Keratinocyte (primary cell): ENCODE data around the gene RNF6. TPM values are rescaled to one million over a fixed set of nuclear protein-coding genes. Genes with fewer than 3 reads are reported as not detected.

Experiments
- DNase-seq: peaks from one replicate; pipeline ENCODE4 v3.0.0-alpha.2; 2011; ENCODE audit warnings: low read depth, missing footprints, low spot score
- FAIRE-seq: peaks from 2 replicates; lab custom pipeline; 2011; peaks lifted over from hg19 to GRCh38; lab: Jason Lieb, UNC
- H2AFZ ChIP-seq: 2 replicates; pipeline ENCODE4 v1.6.0; 2012; ENCODE audit warnings: low read length, control low read depth, inconsistent platforms; ENCODE audit not compliant: control insufficient read depth
- H3K27ac ChIP-seq: 2 replicates; pipeline ENCODE4 v1.5.1; 2011; ENCODE audit warnings: low read length; ENCODE audit not compliant: control insufficient read depth, insufficient read depth
- H3K27me3 ChIP-seq: 3 replicates; pipeline ENCODE4 v1.6.0; 2011; ENCODE audit warnings: low read length; ENCODE audit not compliant: control insufficient read depth, insufficient read depth; ENCODE audit errors: extremely low read depth
- H3K36me3 ChIP-seq, 2 experiments: 2 replicates in 1 of 2; 3 replicates in 1 of 2; pipeline ENCODE4 v1.5.1; 2011; ENCODE audit warnings: low read length in 2 of 2, mild to moderate bottlenecking in 1 of 2; ENCODE audit not compliant: control insufficient read depth in 2 of 2, insufficient read depth in 2 of 2; ENCODE audit errors: extremely low read depth in 1 of 2
- H3K4me1 ChIP-seq: 3 replicates; pipeline ENCODE4 v1.5.1; 2011; ENCODE audit warnings: low read length; ENCODE audit not compliant: control insufficient read depth, insufficient read depth; ENCODE audit errors: extremely low read depth
- H3K4me2 ChIP-seq: 3 replicates; pipeline ENCODE4 v1.6.0; 2011; ENCODE audit warnings: low read depth, low read length; ENCODE audit not compliant: control insufficient read depth, insufficient read depth; ENCODE audit errors: extremely low read depth
- H3K4me3 ChIP-seq, 3 experiments: fragments of 200-600 bp in 1 of 3; sonication (generic) in 1 of 3; 2 replicates in 2 of 3; 3 replicates in 1 of 3; pipeline ENCODE4 v1.5.1; 2011 to 2016; ENCODE audit warnings: low read length in 3 of 3, mild to moderate bottlenecking in 3 of 3, control low read depth in 2 of 3, inconsistent platforms in 1 of 3, low read depth in 1 of 3, mixed read lengths in 1 of 3, mixed run types in 1 of 3, moderate library complexity in 1 of 3; ENCODE audit not compliant: control insufficient read depth in 2 of 3, insufficient read depth in 2 of 3; ENCODE audit errors: extremely low read depth in 1 of 3
- H3K79me2 ChIP-seq: 2 replicates; pipeline ENCODE4 v1.6.0; 2012; ENCODE audit warnings: low read length; ENCODE audit not compliant: control insufficient read depth, insufficient read depth
- H3K9ac ChIP-seq: 3 replicates; pipeline ENCODE4 v1.6.0; 2011; ENCODE audit warnings: low read length; ENCODE audit not compliant: control insufficient read depth, insufficient read depth; ENCODE audit errors: extremely low read depth
- H3K9me1 ChIP-seq: 3 replicates; pipeline ENCODE4 v1.6.0; 2011; ENCODE audit warnings: low read length; ENCODE audit not compliant: control insufficient read depth, insufficient read depth; ENCODE audit errors: extremely low read depth
- H3K9me3 ChIP-seq: 2 replicates; pipeline ENCODE4 v1.5.1; 2012; ENCODE audit warnings: low read depth, low read length; ENCODE audit not compliant: control insufficient read depth
- H4K20me1 ChIP-seq: 3 replicates; pipeline ENCODE4 v1.6.0; 2011; ENCODE audit warnings: low read length; ENCODE audit not compliant: control insufficient read depth, insufficient read depth; ENCODE audit errors: extremely low read depth
- EZH2 ChIP-seq: IDR thresholded peaks from one replicate; pipeline ENCODE4 v1.6.1; 2012; ENCODE audit warnings: inconsistent platforms, mild to moderate bottlenecking, low read length, moderate library complexity
- dilution Hi-C: fragments of 300-500 bp; cut with MboI; formaldehyde crosslinking; loops from one replicate; pipeline ENCODE4 v1.7.0; 2020; ENCODE audit warnings: low sequenced_read_pairs; ENCODE audit not compliant: extremely low pct_ligation_motif_present
- polyA plus RNA-seq, 5 experiments: library from polyadenylated mRNA; depleted of rRNA in 3 of 5; stranded (reverse) in 3 of 5; stranded (forward) in 1 of 5; unstranded in 1 of 5; fragments of >200 nt; gene quantifications; 1 replicate in 1 of 5; 2 replicates in 3 of 5; 3 replicates in 1 of 5; pipeline versions ENCODE4 v1.2.1 to v1.2.3, GENCODE V29; 2011 to 2012; ENCODE audit warnings: missing spikeins in 2 of 5, low read depth in 1 of 5, low replicate concordance in 1 of 5
- TF ChIP-seq, protein P1 (sequence below), 3 experiments: IDR thresholded peaks in 1 of 3; conservative IDR thresholded peaks in 1 of 3; optimal IDR thresholded peaks in 1 of 3; 2 replicates in 2 of 3; 3 replicates in 1 of 3; pipeline versions ENCODE3 to v1.5.1; 2011; ENCODE audit warnings: low read length in 3 of 3, mild to moderate bottlenecking in 3 of 3, moderate library complexity in 2 of 3, control low read depth in 1 of 3, inconsistent platforms in 1 of 3; ENCODE audit not compliant: insufficient read depth in 2 of 3; ENCODE audit errors: extremely low read depth in 1 of 3

Gene RNF6
- polyA plus RNA-seq, 1 donor (not counting 4 experiments of a cell fraction or from before 2014, with no cell fraction given), result 48.7 TPM

DNA sequence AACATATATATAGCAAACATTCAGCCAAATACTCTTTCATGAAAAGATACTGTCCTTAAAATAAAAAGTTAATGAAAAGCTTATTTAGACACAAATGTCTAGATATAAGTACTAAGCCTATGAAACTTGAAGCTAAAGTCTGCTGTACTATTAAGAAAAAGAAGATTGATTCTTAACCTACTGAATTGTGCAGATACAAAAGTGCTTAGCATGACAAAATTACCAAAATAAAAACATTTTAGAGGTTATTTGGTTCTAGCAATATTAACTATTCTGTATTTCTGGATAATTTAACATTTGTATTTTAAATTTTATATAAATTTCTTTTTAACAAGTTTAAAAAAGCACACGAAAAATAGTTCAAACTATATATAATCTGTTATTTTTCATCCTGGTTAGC, 8.8 kb downstream of the RNF6 start:
- H3K9me1 ChIP-seq, result no peaks in the 10 kb centered on the region
- no peak overlapping the region for H2AFZ ChIP-seq
- H3K9ac ChIP-seq, result no peak overlapping the region
- H3K4me2 ChIP-seq, result no peak overlapping the region
- dilution Hi-C loops, result no loop called here
- peaks cover 2% of the 10 kb centered on the region for H3K79me2 ChIP-seq
- FAIRE-seq (no peak), DNase-seq (no peak)
- peaks cover 27 to 37% of the 10 kb centered on the region in 2 experiments for H3K36me3 ChIP-seq
- H3K27ac ChIP-seq, result no peak overlapping the region
- no peaks in the 10 kb centered on the region for H3K9me3 ChIP-seq
- no peak overlapping the region for H3K4me3 ChIP-seq
- no peaks in the 10 kb centered on the region for H3K27me3 ChIP-seq
- no peaks in the 10 kb centered on the region for H3K4me1 ChIP-seq
- no peaks in the 10 kb centered on the region for H4K20me1 ChIP-seq
- TF ChIP-seq EZH2, result no peak
- TF ChIP-seq, protein P1, sequence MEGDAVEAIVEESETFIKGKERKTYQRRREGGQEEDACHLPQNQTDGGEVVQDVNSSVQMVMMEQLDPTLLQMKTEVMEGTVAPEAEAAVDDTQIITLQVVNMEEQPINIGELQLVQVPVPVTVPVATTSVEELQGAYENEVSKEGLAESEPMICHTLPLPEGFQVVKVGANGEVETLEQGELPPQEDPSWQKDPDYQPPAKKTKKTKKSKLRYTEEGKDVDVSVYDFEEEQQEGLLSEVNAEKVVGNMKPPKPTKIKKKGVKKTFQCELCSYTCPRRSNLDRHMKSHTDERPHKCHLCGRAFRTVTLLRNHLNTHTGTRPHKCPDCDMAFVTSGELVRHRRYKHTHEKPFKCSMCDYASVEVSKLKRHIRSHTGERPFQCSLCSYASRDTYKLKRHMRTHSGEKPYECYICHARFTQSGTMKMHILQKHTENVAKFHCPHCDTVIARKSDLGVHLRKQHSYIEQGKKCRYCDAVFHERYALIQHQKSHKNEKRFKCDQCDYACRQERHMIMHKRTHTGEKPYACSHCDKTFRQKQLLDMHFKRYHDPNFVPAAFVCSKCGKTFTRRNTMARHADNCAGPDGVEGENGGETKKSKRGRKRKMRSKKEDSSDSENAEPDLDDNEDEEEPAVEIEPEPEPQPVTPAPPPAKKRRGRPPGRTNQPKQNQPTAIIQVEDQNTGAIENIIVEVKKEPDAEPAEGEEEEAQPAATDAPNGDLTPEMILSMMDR (optimal IDR thresholded peaks at IDR 0.05 in 1 of 3, IDR thresholded peaks at IDR 0.05 in 1 of 3, conservative IDR thresholded peaks at IDR 0.05 in 1 of 3; ENCODE audit: extremely low read depth in 1 of 3, insufficient read depth in 2 of 3, low read length in 3 of 3), result no peak

DNA sequence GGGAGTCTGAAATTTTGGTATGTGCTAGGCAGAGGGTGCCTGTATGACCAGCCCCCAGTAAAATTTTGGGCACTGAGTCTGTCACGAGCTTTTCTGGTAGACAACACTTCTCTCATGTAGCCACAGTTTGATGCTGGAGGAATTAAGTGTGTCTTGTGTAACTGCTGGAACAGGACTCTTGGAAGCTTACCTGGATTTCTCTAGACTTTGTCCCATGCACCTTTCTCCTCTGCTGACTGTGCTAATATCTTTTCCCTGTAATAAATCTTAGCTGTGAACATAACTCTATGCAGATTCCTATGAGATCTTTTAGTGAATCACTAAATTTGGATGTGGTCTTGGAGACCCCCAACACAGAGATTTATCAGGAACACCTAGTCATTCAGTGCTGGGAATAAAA, 13.8 kb downstream of the RNF6 start:
- Histone ChIP-seq H4K20me1 (no peaks in the 10 kb centered on the region), H3K27ac (no peak overlapping the region), H3K9me1 (no peaks in the 10 kb centered on the region), H3K27me3 (no peaks in the 10 kb centered on the region), H3K9me3 (no peaks in the 10 kb centered on the region), H3K79me2 (no peaks in the 10 kb centered on the region), H3K4me1 (no peaks in the 10 kb centered on the region), H2AFZ (no peak overlapping the region), H3K4me2 (no peak overlapping the region), H3K4me3 (no peak overlapping the region), H3K9ac (no peak overlapping the region), H3K36me3 (peaks cover 8 to 17% of the 10 kb centered on the region in 2 experiments)
- TF ChIP-seq, protein P1 (optimal IDR thresholded peaks at IDR 0.05 in 1 of 3, IDR thresholded peaks at IDR 0.05 in 1 of 3, conservative IDR thresholded peaks at IDR 0.05 in 1 of 3; ENCODE audit: extremely low read depth in 1 of 3, insufficient read depth in 2 of 3, low read length in 3 of 3), result no peak
- no peak for TF ChIP-seq EZH2
- dilution Hi-C loops, result no loop called here
- FAIRE-seq, result no peak
- no peak for DNase-seq
